BE2C (cell line): ENCODE results near the gene INPP4B.

ENCODE experiments used
- DNase-seq: peaks from one replicate; pipeline ENCODE4 v3.0.0-alpha.2; 2020
- H3K27me3 ChIP-seq: fragments of 250-450 bp; sonication (Bioruptor Pico); 2 replicates; pipeline ENCODE4 v1.5.1; 2020; ENCODE audit warnings: mild to moderate bottlenecking
- H3K36me3 ChIP-seq: fragments of 250-450 bp; sonication (Bioruptor Pico); 2 replicates; pipeline ENCODE4 v1.5.1; 2020; ENCODE audit warnings: mild to moderate bottlenecking
- H3K4me1 ChIP-seq: fragments of 250-450 bp; sonication (Bioruptor Pico); 2 replicates; pipeline ENCODE4 v1.5.1; 2020
- H3K4me3 ChIP-seq: 2 replicates; pipeline ENCODE4 v1.5.1; 2011; ENCODE audit warnings: low read depth, low read length
- H3K9me3 ChIP-seq: fragments of 250-450 bp; sonication (Bioruptor Pico); 2 replicates; pipeline ENCODE4 v1.5.1; 2020
- CTCF ChIP-seq: IDR thresholded peaks from 2 replicates; pipeline ENCODE4 v1.5.1; 2012; ENCODE audit warnings: mild to moderate bottlenecking, low read depth, low read length

INPP4B gene

GRCh38 chr4:142493255-142494110 lies 352.6 kb downstream of the INPP4B start:
- Histone ChIP-seq H3K4me1 (no peaks in the 10 kb centered on the region), H3K36me3 (no peaks in the 10 kb centered on the region), H3K9me3 (no peaks in the 10 kb centered on the region), H3K27me3 (no peaks in the 10 kb centered on the region), H3K4me3 (no peak overlapping the region)
- no peak for DNase-seq
- TF ChIP-seq CTCF: no peak

- H3K9me3 ChIP-seq: no peaks in the 10 kb centered on the region
- no peak for DNase-seq
- H3K36me3 ChIP-seq: no peaks in the 10 kb centered on the region
- H3K27me3 ChIP-seq: no peaks in the 10 kb centered on the region
- H3K4me3 ChIP-seq: no peak overlapping the region
- peaks cover 6% of the 10 kb centered on the region for H3K4me1 ChIP-seq
- TF ChIP-seq CTCF: no peak
Measured at GRCh38 chr4:142485452-142485851, 360.6 kb downstream of the INPP4B start.

- no peak for TF ChIP-seq CTCF
- peak; percentile 23 for DNase-seq
- Histone ChIP-seq H3K27me3 (no peaks in the 10 kb centered on the region), H3K9me3 (no peaks in the 10 kb centered on the region), H3K36me3 (no peaks in the 10 kb centered on the region), H3K4me3 (no peak overlapping the region), H3K4me1 (peaks cover 6% of the 10 kb centered on the region)
Measured at GRCh38 chr4:142480244-142480643, 365.9 kb downstream of the INPP4B start.

- no peaks in the 10 kb centered on the region for H3K9me3 ChIP-seq
- no peak for TF ChIP-seq CTCF
- no peaks in the 10 kb centered on the region for H3K36me3 ChIP-seq
- peaks cover 12% of the 10 kb centered on the region for H3K4me1 ChIP-seq
- DNase-seq: no peak
- no peak overlapping the region for H3K4me3 ChIP-seq
- no peaks in the 10 kb centered on the region for H3K27me3 ChIP-seq
Measured at GRCh38 chr4:142475663-142476062, 370.4 kb downstream of the INPP4B start.

DNA sequence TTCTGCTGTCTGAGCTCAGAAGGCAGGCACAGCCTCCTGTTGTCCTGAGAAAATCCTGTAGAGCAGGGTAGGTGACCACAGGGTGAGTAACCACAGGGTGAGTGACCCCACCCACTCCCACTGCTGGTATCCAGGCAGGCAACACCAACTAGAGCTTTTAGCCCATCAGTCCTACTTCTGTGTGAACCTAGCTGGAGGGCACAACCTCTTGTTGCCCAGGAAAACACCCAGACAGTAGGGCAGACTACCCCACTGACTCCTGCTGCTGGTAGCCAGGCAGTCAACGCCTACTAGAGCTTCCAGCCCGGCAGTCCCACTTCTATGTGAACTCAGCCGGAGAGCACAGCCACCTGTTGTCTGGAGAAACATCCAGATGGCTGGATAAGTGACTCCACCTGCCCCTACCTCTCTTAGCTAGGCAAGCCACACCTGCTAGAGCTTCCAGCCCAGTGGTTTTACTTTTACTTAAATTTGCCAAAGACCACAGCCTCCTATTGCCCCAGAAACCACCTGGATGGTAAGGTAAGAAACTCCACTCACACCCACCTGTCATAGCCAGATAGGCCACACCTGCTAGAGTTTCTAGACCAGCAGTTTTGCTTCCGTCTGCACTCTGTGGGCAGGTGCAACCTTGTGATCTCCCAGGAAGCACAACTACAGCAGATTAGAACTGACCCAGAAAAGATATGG lies 371.6 kb downstream of the INPP4B start:
- H3K4me3 ChIP-seq: no peak overlapping the region
- H3K9me3 ChIP-seq: no peaks in the 10 kb centered on the region
- H3K4me1 ChIP-seq: peaks cover 12% of the 10 kb centered on the region
- H3K27me3 ChIP-seq: no peaks in the 10 kb centered on the region
- H3K36me3 ChIP-seq: no peaks in the 10 kb centered on the region
- TF ChIP-seq CTCF: no peak
- DNase-seq: no peak

GRCh38 chr4:142473960-142474338 lies 372.2 kb downstream of the INPP4B start:
- DNase-seq: no peak
- no peak for TF ChIP-seq CTCF
- H3K27me3 ChIP-seq: no peaks in the 10 kb centered on the region
- no peak overlapping the region for H3K4me3 ChIP-seq
- H3K9me3 ChIP-seq: no peaks in the 10 kb centered on the region
- H3K36me3 ChIP-seq: no peaks in the 10 kb centered on the region
- H3K4me1 ChIP-seq: peaks cover 12% of the 10 kb centered on the region
